GM06990 (cell line): Measurements from ENCODE around the gene KCTD4.

Source experiments
- DNase-seq: peaks from one replicate; pipeline ENCODE4 v3.0.0-alpha.2; 2011; ENCODE audit not compliant: insufficient read length; ENCODE audit errors: extremely low read depth
- H3K27me3 ChIP-seq: replicated peaks from 2 replicates; pipeline ENCODE4 v1.6.0; 2011; ENCODE audit warnings: low read length; ENCODE audit not compliant: control insufficient read depth, insufficient read depth
- H3K36me3 ChIP-seq: 2 replicates; pipeline ENCODE4 v1.5.1; 2011; ENCODE audit warnings: low read length; ENCODE audit not compliant: control insufficient read depth, insufficient read depth
- H3K4me3 ChIP-seq: replicated peaks from 2 replicates; pipeline ENCODE4 v1.5.1; 2011; ENCODE audit warnings: low read depth, mild to moderate bottlenecking, control low read depth, low read length
- CTCF ChIP-seq: IDR thresholded peaks from 2 replicates; pipeline ENCODE4 v1.5.1; 2011; ENCODE audit warnings: low read length, control low read depth, mild to moderate bottlenecking, inconsistent platforms; ENCODE audit not compliant: insufficient read depth, poor library complexity, severe bottlenecking

KCTD4 gene

GRCh38 chr13:45174478-45174877, 26.4 kb downstream of the KCTD4 start:
- H3K27me3 ChIP-seq, result no peaks in the 10 kb centered on the region
- TF ChIP-seq CTCF, result no peak
- no peaks in the 10 kb centered on the region; the same call in 1 of the 2 replicates for H3K36me3 ChIP-seq
- no peak for DNase-seq
- no peak overlapping the region for H3K4me3 ChIP-seq

GRCh38 chr13:45168555-45168930, 32.3 kb downstream of the KCTD4 start:
- Histone ChIP-seq H3K36me3 (no peaks in the 10 kb centered on the region; the same call in 1 of the 2 replicates), H3K27me3 (no peaks in the 10 kb centered on the region), H3K4me3 (no peak overlapping the region)
- DNase-seq, result no peak
- no peak for TF ChIP-seq CTCF

GRCh38 chr13:45167611-45168554, 33.0 kb downstream of the KCTD4 start:
- H3K27me3 ChIP-seq, result no peaks in the 10 kb centered on the region
- no peak for TF ChIP-seq CTCF
- no peaks in the 10 kb centered on the region; the same call in 1 of the 2 replicates for H3K36me3 ChIP-seq
- no peak for DNase-seq
- no peak overlapping the region for H3K4me3 ChIP-seq

GRCh38 chr13:45166858-45167257, 34.0 kb downstream of the KCTD4 start:
- no peak overlapping the region for H3K4me3 ChIP-seq
- no peaks in the 10 kb centered on the region; the same call in 1 of the 2 replicates for H3K36me3 ChIP-seq
- TF ChIP-seq CTCF, result no peak
- DNase-seq, result no peak
- no peaks in the 10 kb centered on the region for H3K27me3 ChIP-seq

GRCh38 chr13:45162821-45163220, 38.0 kb downstream of the KCTD4 start:
- DNase-seq, result no peak
- H3K4me3 ChIP-seq, result no peak overlapping the region
- H3K27me3 ChIP-seq, result no peaks in the 10 kb centered on the region
- H3K36me3 ChIP-seq, result no peaks in the 10 kb centered on the region
- TF ChIP-seq CTCF, result no peak
